Osteoblast (primary cell): Measurements from ENCODE around the gene COL23A1. TPM values are rescaled to one million over a fixed set of nuclear protein-coding genes. Genes with fewer than 3 reads are reported as not detected.
"Not testable (repeated sequence)": the region's sequence is repeated elsewhere in the genome, so short reads cannot be mapped to it uniquely, and the experiment has no call there.

ENCODE experiments used
- DNase-seq: peaks from one replicate; pipeline ENCODE4 v3.0.0; 2011; ENCODE audit warnings: low spot score, mixed read lengths; ENCODE audit not compliant: insufficient read length; ENCODE audit errors: missing footprints
- H2AFZ ChIP-seq: 2 replicates; pipeline ENCODE4 v1.6.0; 2011; ENCODE audit warnings: mild to moderate bottlenecking, low read length
- H3K27ac ChIP-seq: 2 replicates; pipeline ENCODE4 v1.5.1; 2011; ENCODE audit warnings: mild to moderate bottlenecking, low read depth, low read length, moderate library complexity
- H3K27me3 ChIP-seq: 2 replicates; pipeline ENCODE4 v1.6.0; 2012; ENCODE audit warnings: mild to moderate bottlenecking, control low read depth, inconsistent platforms, low read length, moderate library complexity; ENCODE audit not compliant: insufficient read depth
- H3K36me3 ChIP-seq: 2 replicates; pipeline ENCODE4 v1.5.1; 2011; ENCODE audit warnings: mild to moderate bottlenecking, low read length, control low read depth, moderate library complexity; ENCODE audit not compliant: insufficient read depth
- H3K4me1 ChIP-seq: 2 replicates; pipeline ENCODE4 v1.5.1; 2011; ENCODE audit warnings: mild to moderate bottlenecking, low read length, control low read depth, moderate library complexity; ENCODE audit not compliant: insufficient read depth
- H3K4me2 ChIP-seq: 2 replicates; pipeline ENCODE4 v1.6.0; 2011; ENCODE audit warnings: mild to moderate bottlenecking, low read length; ENCODE audit not compliant: insufficient read depth
- H3K4me3 ChIP-seq: fragments of 200-600 bp; sonication (generic); 3 replicates; pipeline ENCODE4 v1.5.1; 2012; ENCODE audit warnings: mild to moderate bottlenecking, low read length, inconsistent platforms; ENCODE audit not compliant: insufficient read depth
- H3K79me2 ChIP-seq: 2 replicates; pipeline ENCODE4 v1.6.0; 2012; ENCODE audit warnings: mild to moderate bottlenecking, low read length, control low read depth, inconsistent platforms; ENCODE audit not compliant: insufficient read depth
- H3K9me3 ChIP-seq: 2 replicates; pipeline ENCODE4 v1.5.1; 2011; ENCODE audit warnings: low read depth, low read length, control low read depth
- H4K20me1 ChIP-seq: 2 replicates; pipeline ENCODE4 v1.6.0; 2012; ENCODE audit warnings: mild to moderate bottlenecking, low read length, control low read depth; ENCODE audit not compliant: insufficient read depth
- CTCF ChIP-seq: IDR thresholded peaks from 2 replicates; pipeline ENCODE4 v1.5.1; 2011; ENCODE audit warnings: mild to moderate bottlenecking, low read depth, low read length, moderate library complexity; ENCODE audit errors: extremely low read depth
- total RNA-seq: library from RNA; depleted of rRNA; stranded (reverse); fragments of >200 nt; gene quantifications from 2 replicates; pipeline ENCODE4 v1.2.3, GENCODE V29; 2012

Gene COL23A1
- total RNA-seq, 1 donor, result under 0.01 TPM

- H3K36me3 ChIP-seq, result peaks cover 29% of the 10 kb centered on the region
- H2AFZ ChIP-seq, result no peak overlapping the region
- peak; percentile 43 for DNase-seq
- H3K4me2 ChIP-seq, result no peak overlapping the region
- H3K27me3 ChIP-seq, result no peaks in the 10 kb centered on the region
- no peak for TF ChIP-seq CTCF
- no peak overlapping the region for H3K27ac ChIP-seq
- no peaks in the 10 kb centered on the region for H3K9me3 ChIP-seq
- H3K4me1 ChIP-seq, result peaks cover 20% of the 10 kb centered on the region
- peaks cover 27% of the 10 kb centered on the region for H4K20me1 ChIP-seq
- H3K4me3 ChIP-seq, result no peak overlapping the region
- H3K79me2 ChIP-seq, result peaks cover 56% of the 10 kb centered on the region
Observed at GRCh38 chr5:178229861-178230260, 360.3 kb downstream of the COL23A1 start.

- Histone ChIP-seq H3K4me1 (peaks cover 20% of the 10 kb centered on the region), H3K79me2 (peaks cover 59% of the 10 kb centered on the region), H3K36me3 (peaks cover 31% of the 10 kb centered on the region), H4K20me1 (peaks cover 31% of the 10 kb centered on the region)
- DNase-seq, H3K4me2 ChIP-seq, H2AFZ ChIP-seq, H3K9me3 ChIP-seq, H3K4me3 ChIP-seq, H3K27me3 ChIP-seq, H3K27ac ChIP-seq: not testable (repeated sequence)
Observed at GRCh38 chr5:178229111-178229510, 361.1 kb downstream of the COL23A1 start.

DNA sequence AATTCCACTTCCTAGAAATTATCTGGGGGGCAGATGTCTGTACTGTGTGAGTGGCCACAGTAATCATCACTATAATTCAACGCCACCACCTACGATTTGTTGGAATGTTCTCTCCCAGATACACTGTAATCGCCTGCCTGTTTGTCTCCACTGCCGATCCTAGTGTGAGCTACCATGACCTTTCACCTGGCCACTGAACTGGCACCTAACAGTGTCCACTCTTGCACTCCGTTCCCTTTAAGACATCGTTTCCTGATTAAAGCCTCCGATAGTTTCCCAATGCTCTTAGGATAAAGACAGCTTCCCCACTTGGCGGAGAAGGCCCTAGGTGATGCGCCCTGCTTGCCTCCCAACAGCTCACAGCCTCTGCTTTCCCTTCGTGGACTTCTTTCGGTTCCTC, 361.6 kb downstream of the COL23A1 start:
- H3K4me2 ChIP-seq, result no peak overlapping the region
- H3K9me3 ChIP-seq, result no peaks in the 10 kb centered on the region
- H3K79me2 ChIP-seq, result peaks cover 61% of the 10 kb centered on the region
- peaks cover 20% of the 10 kb centered on the region for H3K4me1 ChIP-seq
- no peak for TF ChIP-seq CTCF
- H3K36me3 ChIP-seq, result peaks cover 31% of the 10 kb centered on the region
- DNase-seq, result peak; percentile 55
- H3K4me3 ChIP-seq, result no peak overlapping the region
- no peak overlapping the region for H3K27ac ChIP-seq
- H2AFZ ChIP-seq, result no peak overlapping the region
- no peaks in the 10 kb centered on the region for H3K27me3 ChIP-seq
- peaks cover 32% of the 10 kb centered on the region for H4K20me1 ChIP-seq

- no peak overlapping the region for H3K4me3 ChIP-seq
- no peaks in the 10 kb centered on the region for H3K27me3 ChIP-seq
- no peaks in the 10 kb centered on the region for H3K9me3 ChIP-seq
- no peak for TF ChIP-seq CTCF
- peaks cover 64% of the 10 kb centered on the region for H3K79me2 ChIP-seq
- no peak for DNase-seq
- no peak overlapping the region for H3K4me2 ChIP-seq
- no peak overlapping the region for H2AFZ ChIP-seq
- peaks cover 31% of the 10 kb centered on the region for H3K36me3 ChIP-seq
- peak overlapping the region; percentile 40 for H3K27ac ChIP-seq
- peaks cover 38% of the 10 kb centered on the region for H4K20me1 ChIP-seq
- H3K4me1 ChIP-seq, result peaks cover 20% of the 10 kb centered on the region
Observed at GRCh38 chr5:178227929-178228328, 362.3 kb downstream of the COL23A1 start.
